A375 (cell line): ENCODE results near the gene ABR. TPM values are rescaled to one million over a fixed set of nuclear protein-coding genes. Genes with fewer than 3 reads are reported as not detected.

Experiments used
- small RNA-seq: library from RNA; depleted of rRNA; stranded (forward); fragments of <200 nt; gene quantifications from one replicate; pipeline ENCODE3, GENCODE V24; 2014
- total RNA-seq: library from RNA; depleted of rRNA; stranded (reverse); fragments of >200 nt; shearing (Covaris generic); gene quantifications from 2 replicates; pipeline ENCODE4 v1.2.3, GENCODE V29; 2014; rRNA removed

ABR gene
- 85.2 and 92.0 TPM in 2 replicates for total RNA-seq

GRCh38 chr17:1179818-1180742 lies at the start of gene ABR:
TSS of gene ABR (minus strand) at chr17:1179981. CDS start at chr17:1179727, 254 bp downstream.

GRCh38 chr17:996554-997344 lies 183.0 kb downstream of the ABR start, which contains the start of gene TIMM22:
TSS of gene TIMM22 (plus strand) at chr17:997129. CDS start at chr17:997143, 14 bp downstream.

DNA sequence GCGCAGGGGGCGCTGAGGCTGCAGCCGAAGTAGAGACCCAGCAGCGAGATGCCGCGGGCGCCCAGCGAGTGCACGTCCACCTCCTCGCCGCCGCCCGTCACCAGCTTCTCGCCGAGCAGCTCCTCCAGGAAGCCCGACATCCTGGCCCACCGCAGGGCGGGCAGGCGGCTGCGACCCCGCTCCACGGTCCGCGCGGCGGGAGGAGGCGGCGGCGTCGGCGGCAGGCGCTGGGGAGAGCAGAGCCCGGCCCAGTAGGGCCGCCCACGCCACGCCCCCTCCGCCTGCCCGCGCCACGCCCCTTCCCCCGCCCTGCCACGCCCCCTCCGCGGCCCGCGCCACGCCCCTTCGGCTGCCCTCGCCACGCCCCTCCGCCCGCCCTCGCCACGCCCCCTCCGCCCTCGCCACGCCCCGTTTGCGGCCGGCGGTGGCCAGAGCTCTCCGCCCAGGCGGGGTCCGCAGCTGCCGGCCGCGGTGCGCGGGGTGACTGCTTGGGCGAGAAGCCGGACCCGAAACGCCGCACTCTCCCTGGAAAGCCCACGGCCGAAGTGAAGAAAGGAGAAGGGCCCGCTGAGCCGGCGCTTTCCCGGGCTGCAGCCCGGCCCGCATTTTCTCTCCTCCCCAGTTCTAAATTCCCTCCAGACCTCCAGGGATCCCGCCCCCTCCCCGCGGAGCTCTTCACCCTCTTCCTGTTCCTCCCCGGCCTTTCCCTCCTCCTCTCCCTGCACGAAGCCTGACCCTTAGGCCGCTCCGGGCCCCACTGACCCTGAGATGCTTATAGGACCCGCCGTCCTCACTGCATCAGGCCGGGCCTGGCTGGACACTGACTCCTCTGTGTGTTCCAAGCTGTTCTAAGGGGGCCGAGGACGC lies 200.0 kb downstream of the ABR start, which contains the start of gene NXN:
Gene NXN, minus strand, starts transcription at position 238 of the 867 bp plus-strand sequence.

Small RNA genes within 50 kb of the gene (small RNA-seq; reads per million reads assigned to genes)
- gene AC016292.2 (not detected), gene MIR3183 (not detected), gene RF00017 (not detected)

Other genes starting within 250 kb of the ABR start
- gene NXN, start 200.2 kb downstream of the ABR start, total RNA-seq: 1.1 and 4.4 TPM in 2 replicates
- gene TIMM22, start 182.9 kb downstream of the ABR start, total RNA-seq: 19.5 and 20.0 TPM in 2 replicates
- gene BHLHA9, start 90.5 kb upstream of the ABR start, total RNA-seq: not detected in 2 replicates
- gene TRARG1, start 99.7 kb upstream of the ABR start, total RNA-seq: not detected in 2 replicates
- 480 and 534 TPM in 2 replicates for gene YWHAE, start 220.2 kb upstream of the ABR start, total RNA-seq